Measurements from ENCODE around the gene COPS4. TPM values are rescaled to one million over a fixed set of nuclear protein-coding genes. Genes with fewer than 3 reads are reported as not detected.
"Not testable (repeated sequence)": the region's sequence is repeated elsewhere in the genome, so short reads cannot be mapped to it uniquely, and the experiment has no call there.

The COPS4 gene
- polyA plus RNA-seq (2013) = 52.3 TPM

GRCh38 chr4:83034630-83035494 is at the start of gene COPS4:
Gene COPS4 (plus strand): TSS chr4:83035183. CDS start chr4:83035225, 42 bp downstream.
- peaks cover 0 to 3% (median 0%) of the 10 kb centered on the region in 4 experiments for H3K36me3 ChIP-seq (ENCODE audit: control insufficient read depth in 4 of 4, insufficient read depth in 4 of 4, low read length in 3 of 4)
- WGBS (ENCODE audit: insufficient coverage) = 0% methylated on average over 38 of the region's 39 CpGs
- H3K27me3 ChIP-seq (replicated peaks in 2 of 5; ENCODE audit: control insufficient read depth in 4 of 5, insufficient read depth in 5 of 5, low read length in 4 of 5) = no peaks in the 10 kb centered on the region
- ChIA-PET CTCF (interaction anchor here (0.6 to 1.5 kb wide), 10 partner anchors 22 to 259 kb away, joined by 3 to 8 read pairs (median 4); no protein-coding TSS in a partner anchor), POLR2A (interaction anchor here (0.8 to 1.1 kb wide), 3 partner anchors 15 to 24 kb away, joined by 3 to 9 read pairs (median 3); no protein-coding TSS in a partner anchor)
- DNase-seq = peak; percentile 100
- H3K9me3 ChIP-seq (ENCODE audit: control extremely low read depth in 1 of 5, control insufficient read depth in 4 of 5, insufficient read depth in 2 of 5, low read depth in 1 of 5, low read length in 4 of 5) = no peaks in the 10 kb centered on the region
- H3K4me1 ChIP-seq (ENCODE audit: control extremely low read depth in 1 of 4, control insufficient read depth in 4 of 4, insufficient read depth in 4 of 4, low read length in 3 of 4) = peaks cover 13 to 20% (median 16%) of the 10 kb centered on the region in 4 experiments
- H3K27ac ChIP-seq (ENCODE audit: insufficient read depth in 1 of 2, low read depth in 1 of 2, low read length in 2 of 2, poor library complexity in 1 of 2, severe bottlenecking in 2 of 2) = peak within 1 kb of the TSS; percentile 81 to 93
- H3K4me3 ChIP-seq (ENCODE audit: control insufficient read depth in 1 of 7, extremely low read depth in 1 of 7, insufficient read depth in 4 of 7, low read depth in 2 of 7, low read length in 6 of 7) = peak within 1 kb of the TSS; percentile 76 to 98 (median 95)

DNA sequence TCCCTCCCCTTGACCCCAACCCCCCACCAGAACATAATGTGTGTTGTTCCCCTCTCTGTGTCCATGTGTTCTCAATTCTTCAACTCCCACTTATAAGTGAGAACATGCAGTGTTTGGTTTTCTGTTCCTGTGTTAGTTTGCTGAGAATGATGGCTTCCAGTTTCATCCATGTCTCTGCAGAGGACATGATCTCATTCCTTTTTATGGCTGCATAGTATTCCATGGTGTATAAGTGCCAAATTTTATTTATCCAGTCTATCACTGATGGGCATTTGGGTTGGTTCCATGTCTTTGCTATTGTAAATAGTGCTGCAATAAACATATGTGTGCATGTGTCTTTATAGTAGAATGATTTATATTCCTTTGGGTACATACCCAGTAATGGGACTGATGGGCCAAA is 47.5 kb upstream of the COPS4 start:
- H3K36me3 ChIP-seq (ENCODE audit: control insufficient read depth in 4 of 4, insufficient read depth in 4 of 4, low read length in 3 of 4); H3K9me3 ChIP-seq (ENCODE audit: control extremely low read depth in 1 of 5, control insufficient read depth in 4 of 5, insufficient read depth in 2 of 5, low read depth in 1 of 5, low read length in 4 of 5); H3K4me3 ChIP-seq (ENCODE audit: control insufficient read depth in 1 of 7, extremely low read depth in 1 of 7, insufficient read depth in 4 of 7, low read depth in 2 of 7, low read length in 6 of 7); H3K27me3 ChIP-seq (replicated peaks in 2 of 5; ENCODE audit: control insufficient read depth in 4 of 5, insufficient read depth in 5 of 5, low read length in 4 of 5); H3K27ac ChIP-seq (ENCODE audit: insufficient read depth in 1 of 2, low read depth in 1 of 2, low read length in 2 of 2, poor library complexity in 1 of 2, severe bottlenecking in 2 of 2); POLR2A ChIA-PET; DNase-seq: not testable (repeated sequence)
- peaks cover 2 to 16% (median 6%) of the 10 kb centered on the region in 4 experiments for H3K4me1 ChIP-seq (ENCODE audit: control extremely low read depth in 1 of 4, control insufficient read depth in 4 of 4, insufficient read depth in 4 of 4, low read length in 3 of 4)
- CTCF ChIA-PET = interaction anchor here (1.1 to 1.4 kb wide), 2 partner anchors 9 to 16 kb away, joined by 3 read pairs; no protein-coding TSS in a partner anchor

GRCh38 chr4:82988323-82988832 is 46.6 kb upstream of the COPS4 start:
- ChIA-PET CTCF (interaction anchor here (0.8 to 1.8 kb wide), 4 partner anchors 10 to 48 kb away, joined by 3 read pairs; no protein-coding TSS in a partner anchor), POLR2A (no interaction called here)
- Histone ChIP-seq H3K4me1 (ENCODE audit: control extremely low read depth in 1 of 4, control insufficient read depth in 4 of 4, insufficient read depth in 4 of 4, low read length in 3 of 4) (peaks cover 2 to 16% (median 6%) of the 10 kb centered on the region in 4 experiments), H3K4me3 (ENCODE audit: control insufficient read depth in 1 of 7, extremely low read depth in 1 of 7, insufficient read depth in 4 of 7, low read depth in 2 of 7, low read length in 6 of 7) (no peak overlapping the region), H3K27me3 (replicated peaks in 2 of 5; ENCODE audit: control insufficient read depth in 4 of 5, insufficient read depth in 5 of 5, low read length in 4 of 5) (no peaks in the 10 kb centered on the region), H3K36me3 (ENCODE audit: control insufficient read depth in 4 of 4, insufficient read depth in 4 of 4, low read length in 3 of 4) (peaks cover 0 to 10% (median 4%) of the 10 kb centered on the region in 4 experiments), H3K9me3 (ENCODE audit: control extremely low read depth in 1 of 5, control insufficient read depth in 4 of 5, insufficient read depth in 2 of 5, low read depth in 1 of 5, low read length in 4 of 5) (no peaks in the 10 kb centered on the region), H3K27ac (ENCODE audit: insufficient read depth in 1 of 2, low read depth in 1 of 2, low read length in 2 of 2, poor library complexity in 1 of 2, severe bottlenecking in 2 of 2) (no peak overlapping the region)
- WGBS (ENCODE audit: insufficient coverage) = no CpG with 5 or more reads among the region's 2 CpGs
- peak in 1 of 3 donors; percentile 18 for DNase-seq

GRCh38 chr4:82989575-82990429 is 45.2 kb upstream of the COPS4 start:
- Histone ChIP-seq H3K4me3 (ENCODE audit: control insufficient read depth in 1 of 7, extremely low read depth in 1 of 7, insufficient read depth in 4 of 7, low read depth in 2 of 7, low read length in 6 of 7) (peak overlapping the region in 6 of 7 experiments; percentile 31 to 66 (median 44)), H3K36me3 (ENCODE audit: control insufficient read depth in 4 of 4, insufficient read depth in 4 of 4, low read length in 3 of 4) (peaks cover 0 to 2% (median under 1%) of the 10 kb centered on the region in 4 experiments), H3K27ac (ENCODE audit: insufficient read depth in 1 of 2, low read depth in 1 of 2, low read length in 2 of 2, poor library complexity in 1 of 2, severe bottlenecking in 2 of 2) (peak overlapping the region; percentile 48 to 72), H3K4me1 (ENCODE audit: control extremely low read depth in 1 of 4, control insufficient read depth in 4 of 4, insufficient read depth in 4 of 4, low read length in 3 of 4) (peaks cover 2 to 14% (median 6%) of the 10 kb centered on the region in 4 experiments), H3K27me3 (replicated peaks in 2 of 5; ENCODE audit: control insufficient read depth in 4 of 5, insufficient read depth in 5 of 5, low read length in 4 of 5) (no peaks in the 10 kb centered on the region), H3K9me3 (ENCODE audit: control extremely low read depth in 1 of 5, control insufficient read depth in 4 of 5, insufficient read depth in 2 of 5, low read depth in 1 of 5, low read length in 4 of 5) (no peaks in the 10 kb centered on the region)
- WGBS (ENCODE audit: insufficient coverage) = 100% methylated on average over 2 of the region's 2 CpGs
- peak in 2 of 3 donors; percentile 62 to 77 for DNase-seq
- ChIA-PET CTCF (interaction anchor here (1.0 to 3.8 kb wide), 5 partner anchors 12 to 22 kb away, joined by 3 to 16 read pairs (median 4); partner anchors contain the start of gene LIN54), POLR2A (no interaction called here)

DNA sequence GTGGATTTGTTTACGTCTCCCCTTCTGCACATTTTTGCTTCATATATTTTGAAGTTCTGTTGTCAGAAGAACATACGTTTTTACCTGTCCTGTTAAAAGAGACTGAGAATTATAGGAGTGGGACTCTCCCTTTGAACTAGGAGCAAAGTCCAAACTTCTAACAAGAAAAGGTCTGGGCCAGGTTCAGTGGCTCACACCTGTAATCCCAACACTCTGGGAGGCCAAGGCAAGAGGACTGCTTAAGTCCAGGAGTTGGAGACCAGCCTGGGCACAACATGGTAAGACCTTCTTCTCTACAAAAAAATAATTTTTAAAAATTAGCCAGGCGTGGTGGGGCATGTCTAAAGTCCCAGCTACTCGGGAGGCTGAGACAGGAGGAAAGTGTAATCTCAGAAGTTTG is 40.1 kb upstream of the COPS4 start:
- H3K27ac ChIP-seq (ENCODE audit: insufficient read depth in 1 of 2, low read depth in 1 of 2, low read length in 2 of 2, poor library complexity in 1 of 2, severe bottlenecking in 2 of 2) = no peak overlapping the region
- H3K27me3 ChIP-seq (replicated peaks in 2 of 5; ENCODE audit: control insufficient read depth in 4 of 5, insufficient read depth in 5 of 5, low read length in 4 of 5) = no peaks in the 10 kb centered on the region
- H3K4me1 ChIP-seq (ENCODE audit: control extremely low read depth in 1 of 4, control insufficient read depth in 4 of 4, insufficient read depth in 4 of 4, low read length in 3 of 4) = peaks cover 0 to 5% (median 2%) of the 10 kb centered on the region in 4 experiments
- DNase-seq = no peak
- H3K36me3 ChIP-seq (ENCODE audit: control insufficient read depth in 4 of 4, insufficient read depth in 4 of 4, low read length in 3 of 4) = peaks cover 0 to 2% (median 0%) of the 10 kb centered on the region in 4 experiments
- H3K4me3 ChIP-seq (ENCODE audit: control insufficient read depth in 1 of 7, extremely low read depth in 1 of 7, insufficient read depth in 4 of 7, low read depth in 2 of 7, low read length in 6 of 7) = no peak overlapping the region
- WGBS (ENCODE audit: insufficient coverage) = 100% methylated on average over 2 of the region's 4 CpGs
- CTCF ChIA-PET = interaction anchor here (0.9 kb wide), 1 partner anchor 10 kb away, joined by 3 read pairs; no protein-coding TSS in a partner anchor
- H3K9me3 ChIP-seq (ENCODE audit: control extremely low read depth in 1 of 5, control insufficient read depth in 4 of 5, insufficient read depth in 2 of 5, low read depth in 1 of 5, low read length in 4 of 5) = no peaks in the 10 kb centered on the region
- POLR2A ChIA-PET = no interaction called here

DNA sequence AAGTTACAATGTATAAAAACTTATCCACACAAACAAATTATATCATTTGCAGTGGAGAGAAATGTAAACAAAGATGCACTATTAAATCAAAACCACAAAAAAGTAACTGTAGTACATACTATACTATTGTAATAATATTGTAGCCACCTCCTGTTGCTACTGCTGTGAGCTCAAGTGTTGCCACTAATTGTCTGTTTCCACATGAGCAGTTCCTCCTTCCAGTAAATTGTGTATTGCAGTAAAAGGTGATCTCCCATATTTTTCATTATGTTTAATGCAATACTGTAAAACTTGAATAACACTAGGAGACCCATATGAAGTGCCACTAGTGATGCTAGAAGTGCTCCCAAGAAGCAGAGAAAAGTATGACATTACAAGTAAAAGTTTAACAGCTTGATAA is 36.1 kb upstream of the COPS4 start:
- POLR2A ChIA-PET = no interaction called here
- CTCF ChIA-PET = no interaction called here
- no peak overlapping the region for H3K27ac ChIP-seq (ENCODE audit: insufficient read depth in 1 of 2, low read depth in 1 of 2, low read length in 2 of 2, poor library complexity in 1 of 2, severe bottlenecking in 2 of 2)
- no peaks in the 10 kb centered on the region for H3K9me3 ChIP-seq (ENCODE audit: control extremely low read depth in 1 of 5, control insufficient read depth in 4 of 5, insufficient read depth in 2 of 5, low read depth in 1 of 5, low read length in 4 of 5)
- no peak overlapping the region for H3K4me3 ChIP-seq (ENCODE audit: control insufficient read depth in 1 of 7, extremely low read depth in 1 of 7, insufficient read depth in 4 of 7, low read depth in 2 of 7, low read length in 6 of 7)
- no peaks in the 10 kb centered on the region for H3K27me3 ChIP-seq (replicated peaks in 2 of 5; ENCODE audit: control insufficient read depth in 4 of 5, insufficient read depth in 5 of 5, low read length in 4 of 5)
- no peak for DNase-seq
- no peaks in the 10 kb centered on the region for H3K4me1 ChIP-seq (ENCODE audit: control extremely low read depth in 1 of 4, control insufficient read depth in 4 of 4, insufficient read depth in 4 of 4, low read length in 3 of 4)
- H3K36me3 ChIP-seq (ENCODE audit: control insufficient read depth in 4 of 4, insufficient read depth in 4 of 4, low read length in 3 of 4) = peaks cover 0 to 2% (median 0%) of the 10 kb centered on the region in 4 experiments

Data from common myeloid progenitor, CD34-positive (primary cell).